ENCODE measurements around the gene CRIP3.

DNA sequence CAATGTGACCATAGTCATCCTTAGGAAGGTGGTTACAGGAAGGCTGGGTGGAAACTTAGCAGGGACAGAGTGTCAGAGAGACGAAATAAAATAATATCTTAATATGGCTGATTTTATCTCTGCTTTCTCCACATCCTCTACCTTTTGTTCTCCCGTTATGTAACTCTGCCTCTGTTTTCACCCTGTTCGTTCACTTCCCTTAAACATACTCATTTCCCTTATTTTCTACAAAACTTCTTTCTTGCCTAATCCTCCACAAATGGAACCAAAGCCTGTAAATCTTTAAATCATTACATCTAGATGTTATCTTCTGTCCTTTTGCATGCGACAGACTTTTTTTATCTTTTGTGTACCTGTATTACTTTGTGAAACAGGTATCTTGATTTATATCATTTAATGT is 23.3 kb upstream of the CRIP3 start:
- TF ChIP-seq POLR2AphosphoS5 (IDR thresholded peaks at IDR 0.05) = no peak
- TF ChIP-seq, protein P1, sequence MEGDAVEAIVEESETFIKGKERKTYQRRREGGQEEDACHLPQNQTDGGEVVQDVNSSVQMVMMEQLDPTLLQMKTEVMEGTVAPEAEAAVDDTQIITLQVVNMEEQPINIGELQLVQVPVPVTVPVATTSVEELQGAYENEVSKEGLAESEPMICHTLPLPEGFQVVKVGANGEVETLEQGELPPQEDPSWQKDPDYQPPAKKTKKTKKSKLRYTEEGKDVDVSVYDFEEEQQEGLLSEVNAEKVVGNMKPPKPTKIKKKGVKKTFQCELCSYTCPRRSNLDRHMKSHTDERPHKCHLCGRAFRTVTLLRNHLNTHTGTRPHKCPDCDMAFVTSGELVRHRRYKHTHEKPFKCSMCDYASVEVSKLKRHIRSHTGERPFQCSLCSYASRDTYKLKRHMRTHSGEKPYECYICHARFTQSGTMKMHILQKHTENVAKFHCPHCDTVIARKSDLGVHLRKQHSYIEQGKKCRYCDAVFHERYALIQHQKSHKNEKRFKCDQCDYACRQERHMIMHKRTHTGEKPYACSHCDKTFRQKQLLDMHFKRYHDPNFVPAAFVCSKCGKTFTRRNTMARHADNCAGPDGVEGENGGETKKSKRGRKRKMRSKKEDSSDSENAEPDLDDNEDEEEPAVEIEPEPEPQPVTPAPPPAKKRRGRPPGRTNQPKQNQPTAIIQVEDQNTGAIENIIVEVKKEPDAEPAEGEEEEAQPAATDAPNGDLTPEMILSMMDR (IDR thresholded peaks at IDR 0.05) = no peak
- TF ChIP-seq POLR2A (IDR thresholded peaks at IDR 0.05) = no peak

Measured in stomach (tissue), 4 donors.